ENCODE results near the gene TBC1D1.

Gene TBC1D1

DNA sequence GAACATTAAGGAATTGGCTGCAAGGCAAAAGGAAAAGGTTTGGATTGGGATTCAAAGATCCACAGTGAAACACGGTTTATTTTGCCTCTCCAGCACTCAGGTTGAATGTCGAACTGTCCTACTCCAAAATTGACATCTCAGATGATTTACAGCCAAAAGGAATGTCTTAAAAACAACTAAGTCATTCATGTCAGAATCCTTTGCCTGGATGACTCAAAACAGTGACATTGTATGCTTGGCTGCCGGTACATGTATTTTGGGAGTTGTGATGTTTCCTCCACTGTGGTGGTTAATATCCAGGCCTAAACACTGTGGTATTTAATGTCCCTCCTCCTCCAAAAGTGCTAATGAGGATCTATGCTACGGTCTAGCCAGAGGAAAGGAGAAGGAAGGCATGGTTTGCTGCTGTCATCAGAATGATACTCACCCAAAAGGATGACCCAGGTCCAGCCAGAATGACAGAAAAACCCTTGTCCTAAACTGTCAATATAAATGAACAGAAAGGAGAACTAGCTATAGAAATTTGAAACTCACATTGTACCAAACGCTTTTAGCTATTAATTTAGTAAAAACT, 43.5 kb upstream of the TBC1D1 start:
- Histone ChIP-seq H2AFZ (ENCODE audit: low read length) (no peak overlapping the region), H3F3A (ENCODE audit: insufficient read depth, low read length) (0 out of 2 replicates have a peak, but pooled peaks cover 3% of the 10 kb centered on the region), H3K4me2 (ENCODE audit: low read length) (no peak overlapping the region), H3K9me2 (ENCODE audit: low read depth, low read length) (no peaks in the 10 kb centered on the region), H3K27ac (ENCODE audit: low read depth, low read length, poor library complexity, severe bottlenecking) (no peak overlapping the region), H3K36me3 (ENCODE audit: insufficient read depth, low read length) (peaks cover 69% of the 10 kb centered on the region), H3K4me3 (ENCODE audit: low read depth, low read length, poor library complexity, severe bottlenecking) (no peak overlapping the region), H3K4me1 (ENCODE audit: insufficient read depth, low read length, severe bottlenecking) (peaks cover 34% of the 10 kb centered on the region), H4K20me1 (ENCODE audit: insufficient read depth, low read length) (no peaks in the 10 kb centered on the region), H3K79me2 (ENCODE audit: insufficient read depth, low read length) (no peaks in the 10 kb centered on the region), H3K9me3 (ENCODE audit: low read length) (no peaks in the 10 kb centered on the region), H3K27me3 (ENCODE audit: insufficient read depth, low read length) (no peaks in the 10 kb centered on the region), H3K9ac (ENCODE audit: low read length) (no peak overlapping the region)
- TF ChIP-seq EZH2 (IDR thresholded peaks at IDR 0.05; ENCODE audit: borderline replicate concordance, low read length): no peak
- TF ChIP-seq, protein P1, sequence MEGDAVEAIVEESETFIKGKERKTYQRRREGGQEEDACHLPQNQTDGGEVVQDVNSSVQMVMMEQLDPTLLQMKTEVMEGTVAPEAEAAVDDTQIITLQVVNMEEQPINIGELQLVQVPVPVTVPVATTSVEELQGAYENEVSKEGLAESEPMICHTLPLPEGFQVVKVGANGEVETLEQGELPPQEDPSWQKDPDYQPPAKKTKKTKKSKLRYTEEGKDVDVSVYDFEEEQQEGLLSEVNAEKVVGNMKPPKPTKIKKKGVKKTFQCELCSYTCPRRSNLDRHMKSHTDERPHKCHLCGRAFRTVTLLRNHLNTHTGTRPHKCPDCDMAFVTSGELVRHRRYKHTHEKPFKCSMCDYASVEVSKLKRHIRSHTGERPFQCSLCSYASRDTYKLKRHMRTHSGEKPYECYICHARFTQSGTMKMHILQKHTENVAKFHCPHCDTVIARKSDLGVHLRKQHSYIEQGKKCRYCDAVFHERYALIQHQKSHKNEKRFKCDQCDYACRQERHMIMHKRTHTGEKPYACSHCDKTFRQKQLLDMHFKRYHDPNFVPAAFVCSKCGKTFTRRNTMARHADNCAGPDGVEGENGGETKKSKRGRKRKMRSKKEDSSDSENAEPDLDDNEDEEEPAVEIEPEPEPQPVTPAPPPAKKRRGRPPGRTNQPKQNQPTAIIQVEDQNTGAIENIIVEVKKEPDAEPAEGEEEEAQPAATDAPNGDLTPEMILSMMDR (IDR thresholded peaks at IDR 0.05; ENCODE audit: low read length): no peak

DNA sequence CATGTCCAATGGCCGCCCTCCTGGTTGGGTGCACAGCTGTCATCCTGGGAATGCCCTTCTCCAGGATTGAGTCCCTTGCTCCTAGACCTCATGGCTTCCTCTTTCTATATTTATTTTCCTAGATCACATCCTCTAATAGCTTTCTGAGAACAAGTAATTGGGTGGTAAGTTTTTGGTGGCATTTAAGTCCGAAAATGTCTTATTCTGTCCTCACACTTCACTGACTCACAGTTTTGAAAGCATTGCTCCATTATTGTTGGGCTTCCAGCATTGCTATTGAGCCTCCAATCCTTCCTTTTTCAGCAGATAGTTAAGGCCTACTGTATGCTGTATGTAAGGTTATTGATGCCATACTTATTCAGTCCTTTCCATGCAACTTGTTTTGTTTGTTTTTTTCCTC, 38.5 kb upstream of the TBC1D1 start:
- Histone ChIP-seq H3K9me3 (ENCODE audit: low read length) (no peaks in the 10 kb centered on the region), H3K4me2 (ENCODE audit: low read length) (no peak overlapping the region), H4K20me1 (ENCODE audit: insufficient read depth, low read length) (no peaks in the 10 kb centered on the region), H3K4me3 (ENCODE audit: low read depth, low read length, poor library complexity, severe bottlenecking) (no peak overlapping the region), H3F3A (ENCODE audit: insufficient read depth, low read length) (0 out of 2 replicates have a peak, but pooled peaks cover 3% of the 10 kb centered on the region), H2AFZ (ENCODE audit: low read length) (no peak overlapping the region), H3K27me3 (ENCODE audit: insufficient read depth, low read length) (no peaks in the 10 kb centered on the region), H3K36me3 (ENCODE audit: insufficient read depth, low read length) (peaks cover 62% of the 10 kb centered on the region), H3K9me2 (ENCODE audit: low read depth, low read length) (no peaks in the 10 kb centered on the region), H3K4me1 (ENCODE audit: insufficient read depth, low read length, severe bottlenecking) (peaks cover 16% of the 10 kb centered on the region), H3K27ac (ENCODE audit: low read depth, low read length, poor library complexity, severe bottlenecking) (no peak overlapping the region), H3K79me2 (ENCODE audit: insufficient read depth, low read length) (no peaks in the 10 kb centered on the region), H3K9ac (ENCODE audit: low read length) (no peak overlapping the region)
- TF ChIP-seq, protein P1 (IDR thresholded peaks at IDR 0.05; ENCODE audit: low read length): no peak
- TF ChIP-seq EZH2 (IDR thresholded peaks at IDR 0.05; ENCODE audit: borderline replicate concordance, low read length): no peak

DNA sequence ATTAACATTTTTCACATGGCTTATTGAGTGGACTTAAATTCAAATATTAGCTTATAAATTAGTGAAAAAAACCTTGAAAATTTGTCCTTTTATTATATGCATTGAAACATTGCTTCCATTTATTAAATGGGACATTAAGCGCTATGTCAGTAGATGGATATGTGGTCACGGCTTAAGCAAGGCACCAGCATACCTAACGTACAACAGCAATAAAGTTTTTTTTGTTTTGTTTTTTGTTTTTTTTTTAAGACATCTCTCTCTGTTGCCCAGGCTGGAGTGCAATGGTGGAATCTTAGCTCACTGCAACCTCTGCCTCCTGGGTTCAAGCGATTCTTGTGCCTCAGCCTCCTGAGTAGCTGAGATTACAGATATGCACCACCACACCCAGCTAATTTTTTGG, 32.8 kb upstream of the TBC1D1 start:
- no peak overlapping the region for H3K9ac ChIP-seq (ENCODE audit: low read length)
- no peaks in the 10 kb centered on the region for H3K9me3 ChIP-seq (ENCODE audit: low read length)
- no peaks in the 10 kb centered on the region for H3K4me1 ChIP-seq (ENCODE audit: insufficient read depth, low read length, severe bottlenecking)
- H3K4me3 ChIP-seq (ENCODE audit: low read depth, low read length, poor library complexity, severe bottlenecking): no peak overlapping the region
- no peaks in the 10 kb centered on the region for H4K20me1 ChIP-seq (ENCODE audit: insufficient read depth, low read length)
- H3K9me2 ChIP-seq (ENCODE audit: low read depth, low read length): no peaks in the 10 kb centered on the region
- TF ChIP-seq EZH2 (IDR thresholded peaks at IDR 0.05; ENCODE audit: borderline replicate concordance, low read length): no peak
- TF ChIP-seq, protein P1 (IDR thresholded peaks at IDR 0.05; ENCODE audit: low read length): no peak
- H3K4me2 ChIP-seq (ENCODE audit: low read length): no peak overlapping the region
- H3K27me3 ChIP-seq (ENCODE audit: insufficient read depth, low read length): no peaks in the 10 kb centered on the region
- no peaks in the 10 kb centered on the region for H3K79me2 ChIP-seq (ENCODE audit: insufficient read depth, low read length)
- H2AFZ ChIP-seq (ENCODE audit: low read length): no peak overlapping the region
- peaks cover 62% of the 10 kb centered on the region for H3K36me3 ChIP-seq (ENCODE audit: insufficient read depth, low read length)
- no peak overlapping the region for H3K27ac ChIP-seq (ENCODE audit: low read depth, low read length, poor library complexity, severe bottlenecking)
- no peaks in the 10 kb centered on the region for H3F3A ChIP-seq (ENCODE audit: insufficient read depth, low read length)
